Cerebellar nuclear complex (tissue), 1 donor: Measurements from ENCODE around the gene SCNN1A.

Source experiments
- DNase-seq, 2 experiments: peaks; one replicate each; lab custom pipeline; 2025; lab: John Stamatoyannopoulos, UW

Gene SCNN1A

GRCh38 chr12:6334359-6334758, 41.0 kb downstream of the SCNN1A start:
- no peak for DNase-seq

DNA sequence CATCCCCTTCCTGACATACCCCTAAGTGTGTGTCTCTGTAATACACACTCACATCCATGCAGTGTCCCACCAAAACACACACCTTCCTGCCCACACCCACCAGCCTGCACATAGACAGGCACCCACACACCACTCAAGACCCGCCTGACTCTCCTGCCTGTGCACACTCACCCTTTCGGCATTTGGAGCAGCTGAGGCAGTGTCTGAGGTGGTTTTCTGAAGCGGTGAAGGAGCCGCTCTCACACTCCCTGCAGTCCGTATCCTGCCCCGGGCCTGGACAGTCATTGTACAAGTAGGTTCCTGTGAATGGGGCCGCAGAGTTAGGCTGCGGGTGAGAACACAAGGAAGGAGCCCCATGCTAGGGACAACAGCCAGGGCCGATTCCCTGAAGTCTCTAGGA, 41.8 kb downstream of the SCNN1A start:
- no peak for DNase-seq

GRCh38 chr12:6333029-6333428, 42.3 kb downstream of the SCNN1A start:
- no peak for DNase-seq

GRCh38 chr12:6332459-6332858, 42.9 kb downstream of the SCNN1A start:
- no peak for DNase-seq

- no peak for DNase-seq
Observed at GRCh38 chr12:6330999-6331714, 44.2 kb downstream of the SCNN1A start.

DNA sequence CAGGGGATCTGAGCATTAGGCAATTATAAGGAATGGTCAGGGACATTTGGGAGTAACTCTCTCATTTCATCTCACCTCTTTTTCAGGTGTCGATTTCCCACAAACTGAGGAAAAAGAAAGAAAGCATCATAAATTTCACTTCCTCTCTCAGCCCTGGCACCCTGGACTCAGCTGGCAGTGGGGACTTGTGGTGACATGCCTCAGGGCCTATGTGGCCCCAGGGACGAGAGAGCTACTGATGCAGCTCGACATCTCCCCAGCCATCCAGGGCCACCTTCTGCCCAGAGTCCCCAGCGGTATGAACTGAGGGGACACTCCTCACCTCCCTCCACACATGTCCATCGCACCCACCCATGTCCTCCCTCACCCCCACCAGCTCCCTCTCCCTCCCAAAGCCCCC, 45.2 kb downstream of the SCNN1A start:
- DNase-seq = no peak

DNA sequence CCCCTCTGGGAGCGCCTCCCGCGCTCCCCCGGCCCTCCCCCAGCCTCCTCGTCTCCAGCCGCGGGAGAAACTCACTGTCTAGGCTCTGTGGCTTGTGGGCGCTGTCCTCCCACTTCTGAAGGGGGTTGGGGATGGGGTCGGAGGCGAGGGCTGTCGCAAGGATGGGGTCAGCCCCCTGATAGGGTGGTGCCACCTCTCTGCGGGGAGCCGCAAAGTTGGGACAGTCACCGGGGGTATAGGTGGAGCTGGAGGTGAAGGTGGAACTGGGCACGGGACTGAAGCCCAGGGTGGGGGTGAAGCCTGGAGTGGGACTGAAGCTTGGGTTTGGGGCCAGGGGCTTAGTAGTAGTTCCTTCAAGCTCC, 45.7 kb downstream of the SCNN1A start:
- no peak for DNase-seq

GRCh38 chr12:6328945-6329702, 46.2 kb downstream of the SCNN1A start:
- no peak for DNase-seq

DNA sequence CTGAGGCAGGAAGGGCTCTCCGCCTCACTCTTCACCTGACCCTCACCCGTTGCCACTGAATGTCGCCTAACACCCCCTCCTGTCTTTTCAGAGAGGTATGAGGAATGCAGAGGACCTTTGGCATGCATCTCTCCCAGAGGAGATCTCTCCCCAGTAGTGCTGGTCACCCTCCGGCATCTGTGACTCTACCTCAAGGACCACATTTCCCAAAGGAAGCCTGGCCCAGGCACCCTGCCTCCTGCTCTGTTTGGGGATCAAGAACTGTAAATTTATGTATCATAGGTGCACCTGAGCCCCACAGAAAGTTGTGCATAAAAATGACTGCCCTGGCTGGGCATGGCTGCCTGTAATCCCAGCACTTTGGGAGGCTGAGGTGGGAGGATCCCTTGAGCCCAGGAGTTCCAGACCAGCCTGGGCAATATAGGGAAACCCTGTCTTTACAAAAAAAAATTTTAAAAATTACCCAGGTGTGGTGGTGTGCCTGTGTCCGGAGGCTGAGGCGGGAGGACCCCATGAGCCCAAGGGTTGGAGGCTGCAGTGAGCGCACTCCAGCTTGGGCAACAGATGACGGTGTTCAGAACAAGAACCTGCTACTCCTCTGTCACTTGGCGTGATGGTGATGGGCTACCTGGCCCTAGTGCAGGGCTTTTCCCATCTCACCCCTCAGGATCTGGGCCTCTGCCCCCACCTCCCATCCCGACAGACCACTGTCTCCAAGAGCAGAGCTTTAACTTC, 47.2 kb downstream of the SCNN1A start:
- no peak for DNase-seq

- DNase-seq = no peak
Observed at GRCh38 chr12:6327229-6328041, 47.9 kb downstream of the SCNN1A start.

DNA sequence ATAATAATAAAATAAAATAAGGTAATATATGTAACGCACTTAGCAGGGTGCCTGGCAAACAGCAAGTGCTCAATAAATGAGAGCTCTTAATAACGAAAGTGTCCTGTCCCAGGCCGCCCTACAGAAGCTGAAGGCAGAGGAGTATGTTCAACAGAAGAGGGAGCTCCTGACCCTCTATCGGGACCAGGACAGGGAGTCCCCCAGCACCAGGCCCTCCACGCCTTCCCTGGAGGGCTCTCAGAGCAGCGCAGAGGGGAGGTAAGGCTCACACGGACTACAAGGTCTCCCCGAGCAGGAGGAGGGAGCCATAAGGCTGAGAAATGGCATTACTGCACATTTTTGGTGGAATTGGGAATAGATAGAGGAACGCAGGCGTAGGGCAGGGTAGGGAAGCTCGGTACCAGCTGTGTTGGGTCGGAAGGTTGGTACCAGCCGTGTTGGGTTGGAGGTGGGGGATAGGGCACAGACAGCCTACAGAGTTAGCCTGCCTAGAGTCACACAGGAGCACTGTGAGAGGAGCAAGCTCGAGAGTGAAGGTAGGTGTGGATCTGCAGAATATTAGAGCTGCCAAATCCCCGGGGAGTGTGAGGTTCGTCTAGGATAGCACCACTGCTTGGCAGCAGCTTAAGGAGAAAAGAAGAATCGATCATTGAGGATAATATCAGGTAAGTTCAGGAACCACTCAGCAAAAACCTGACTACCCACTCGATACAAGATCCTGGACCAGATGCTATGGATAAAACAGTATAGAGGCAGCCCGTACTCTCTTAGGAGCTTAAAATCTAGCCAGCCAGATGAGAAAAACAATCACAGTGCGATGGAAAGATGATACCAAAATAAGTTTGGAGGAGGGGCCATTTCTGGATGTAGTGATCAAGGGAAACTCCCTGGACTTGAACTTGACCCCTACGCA, 48.8 kb downstream of the SCNN1A start:
- DNase-seq = no peak

- DNase-seq = no peak
Observed at GRCh38 chr12:6324936-6325750, 50.2 kb downstream of the SCNN1A start.

- no peak for DNase-seq
Observed at GRCh38 chr12:6323995-6324711, 51.2 kb downstream of the SCNN1A start.

DNA sequence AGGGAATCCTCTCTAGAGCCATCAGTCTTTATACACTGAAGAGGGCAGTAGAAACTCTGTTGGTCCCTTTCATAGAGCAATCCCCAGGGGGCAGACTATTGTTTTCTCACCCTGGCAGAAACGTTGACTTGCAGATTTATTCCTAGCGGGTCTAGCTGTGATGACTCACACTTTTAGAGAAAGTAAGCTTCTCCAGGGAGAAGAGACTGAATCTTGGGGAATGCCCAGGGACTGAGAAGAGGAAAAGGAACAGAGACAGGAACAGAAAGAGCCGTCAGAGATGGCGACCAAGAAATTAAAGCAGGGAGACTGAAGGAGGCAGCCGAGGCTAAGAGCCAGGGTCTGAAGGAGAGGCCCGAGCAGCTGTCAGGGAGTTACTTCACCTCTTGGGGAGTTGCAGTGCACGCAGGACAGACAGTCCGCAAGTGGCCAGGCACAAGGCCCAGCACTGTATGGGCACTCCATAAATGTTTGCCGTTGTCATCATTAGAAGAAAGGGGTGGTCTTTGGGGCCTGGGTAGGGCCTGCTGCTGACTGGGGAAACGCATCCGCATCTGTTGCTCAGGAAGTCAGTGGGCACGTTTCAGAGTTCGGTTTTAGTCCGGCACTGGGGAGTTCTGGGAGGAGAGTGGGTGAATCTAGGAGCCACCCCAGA, 51.9 kb downstream of the SCNN1A start:
- DNase-seq = no peak

DNA sequence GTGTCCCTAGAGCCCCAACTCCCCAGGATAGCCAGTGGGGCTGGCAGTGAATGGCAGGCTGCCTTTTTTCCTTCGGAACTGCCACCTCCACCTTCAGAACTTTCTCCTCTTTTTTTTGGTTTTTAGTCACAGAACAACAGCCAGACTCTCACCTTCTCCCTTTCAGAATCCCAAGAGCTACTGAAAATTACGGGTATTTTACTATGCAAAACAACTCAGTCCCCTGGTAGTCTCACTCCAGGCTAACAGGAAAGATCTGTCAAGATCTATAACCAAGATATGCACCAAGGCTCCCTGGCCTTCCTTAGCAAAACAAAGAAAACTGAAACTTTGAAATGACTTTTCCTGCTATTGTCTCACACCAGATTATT, 52.4 kb downstream of the SCNN1A start:
- no peak for DNase-seq

- DNase-seq = no peak
Observed at GRCh38 chr12:6322352-6322751, 53.0 kb downstream of the SCNN1A start.

- DNase-seq = no peak
Observed at GRCh38 chr12:6321905-6322304, 53.5 kb downstream of the SCNN1A start.

GRCh38 chr12:6319446-6319845, 55.9 kb downstream of the SCNN1A start:
- no peak for DNase-seq

DNA sequence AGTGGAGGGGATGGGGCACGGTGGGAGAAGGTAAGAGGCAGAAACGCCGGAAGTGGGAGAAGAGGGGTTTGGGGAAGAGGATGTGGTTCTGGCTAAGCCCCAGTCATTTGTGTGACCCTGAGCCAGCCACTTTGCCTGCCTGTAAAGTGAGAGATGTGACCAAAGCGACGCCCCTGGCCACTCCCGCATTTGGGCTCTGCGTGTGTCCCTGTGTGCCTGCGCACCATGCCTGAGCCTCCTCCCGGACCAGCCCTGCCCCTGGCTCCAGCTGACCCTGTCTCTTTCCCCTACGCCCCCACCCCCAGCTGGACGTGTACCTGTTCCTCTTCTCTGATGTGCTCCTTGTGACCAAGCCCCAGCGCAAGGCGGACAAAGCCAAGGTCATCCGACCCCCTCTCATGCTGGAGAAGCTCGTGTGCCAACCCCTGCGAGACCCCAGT, 56.9 kb downstream of the SCNN1A start:
- no peak for DNase-seq
